Upper lobe of left lung (tissue), 6 donors: ENCODE measurements around the gene IL1RAPL2. TPM values are rescaled to one million over a fixed set of nuclear protein-coding genes. Genes with fewer than 3 reads are reported as not detected.
A peak's percentile ranks its signal among the peaks of the same experiment; 100 is the strongest.

Experiments
- ATAC-seq, 2 donors: fragments of 200-7000 bp; cut with Tn5 transposase; one replicate each; pipeline ENCODE4 v1.9.1; 2022; ENCODE audit warnings: mild to moderate bottlenecking in 2 of 2, moderate library complexity in 2 of 2; ENCODE audit not compliant: low FRiP score in 2 of 2
- DNase-seq, 2 donors: peaks; one replicate each; pipeline ENCODE4 v3.0.0-alpha.2; 2019 to 2020
- H3K27ac ChIP-seq, 4 donors: fragments of 200-600 bp; sonication (generic); one replicate each; pipeline ENCODE4 v1.5.1; 2016 to 2019
- H3K27me3 ChIP-seq, 4 donors: fragments of 200-600 bp; sonication (generic); one replicate each; pipeline ENCODE4 v1.5.1; 2017 to 2019
- H3K36me3 ChIP-seq, 4 donors: fragments of 200-600 bp; sonication (generic); one replicate each; pipeline ENCODE4 v1.5.1; 2016 to 2019
- H3K4me1 ChIP-seq, 4 donors: fragments of 200-600 bp; sonication (generic); one replicate each; pipeline ENCODE4 v1.5.1; 2018 to 2019
- H3K4me3 ChIP-seq, 4 donors: fragments of 200-600 bp; sonication (generic); one replicate each; pipeline ENCODE4 v1.5.1; 2017 to 2019; ENCODE audit warnings: mild to moderate bottlenecking in 2 of 4, moderate library complexity in 1 of 4
- H3K9me3 ChIP-seq, 4 donors: fragments of 200-600 bp; sonication (generic); one replicate each; pipeline ENCODE4 v1.5.1; 2018 to 2019
- EP300 ChIP-seq, 4 donors: sonication (generic); formaldehyde crosslinking; IDR thresholded peaks; one replicate each; pipeline ENCODE4 v1.5.1; 2017; ENCODE audit warnings: antibody characterized with exemption in 4 of 4, control low read depth in 2 of 4
- POLR2A ChIP-seq, 4 donors: fragments of 450-650 bp; IDR thresholded peaks; one replicate each; pipeline ENCODE4 v1.5.1; 2016 to 2017; ENCODE audit warnings: antibody characterized with exemption in 4 of 4, mild to moderate bottlenecking in 2 of 4
- POLR2AphosphoS5 ChIP-seq, 2 donors: sonication (generic); formaldehyde crosslinking; IDR thresholded peaks; one replicate each; pipeline ENCODE4 v1.5.1; 2017; ENCODE audit warnings: antibody characterized with exemption in 2 of 2
- WGBS, 2 donors: methylation state at CpG; one replicate each; pipeline ENCODE4 v1.1.5; 2017 to 2018; 5-methylcytosine and 5-hydroxymethylcytosine counted together
- total RNA-seq, 6 donors: library from RNA; depleted of rRNA in 4 of 6; stranded (reverse); fragments of >200 nt in 4 of 6; gene quantifications; one replicate each; pipeline versions ENCODE4 v1.1.0 to v1.2.1, GENCODE V29; 2016 to 2021
- TF ChIP-seq, protein P1 (sequence below), 6 experiments: fragments of 450-650 bp in 4 of 6; fragments of 200-600 bp in 2 of 6; sonication (generic) in 2 of 6; IDR thresholded peaks; one replicate each; pipeline ENCODE4 v1.5.1; 2016 to 2019; ENCODE audit warnings: antibody characterized with exemption in 6 of 6
- donor health status: DM: no; HTN: no; CAD: no; lungs with moderate emphysema.
- donor health status: DM: no; HTN: yes; CAD: no; lungs with severe emphysema.

The IL1RAPL2 gene
- total RNA-seq, 6 donors from 2014 or later = not detected

DNA sequence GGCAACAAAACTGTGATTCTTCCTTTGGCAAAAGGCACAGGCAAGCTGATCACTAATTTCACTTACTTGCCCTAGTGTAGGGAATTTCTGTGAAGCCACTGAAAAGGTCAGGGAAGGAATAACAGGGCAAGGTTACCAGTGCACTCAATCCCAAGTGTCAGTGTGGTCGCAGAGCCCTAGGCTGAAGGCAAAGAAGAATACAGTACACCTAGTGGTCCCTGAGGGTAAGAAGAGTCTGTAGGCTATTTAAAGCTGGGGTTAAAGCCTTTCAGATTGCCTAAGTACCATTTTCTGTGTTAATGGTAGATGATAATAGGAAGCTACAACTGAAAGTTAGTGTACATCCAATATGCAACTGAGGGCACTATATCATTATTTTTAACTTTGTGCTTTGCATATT is 1082.7 kb downstream of the IL1RAPL2 start:
- H3K4me3 ChIP-seq = no peak overlapping the region
- H3K27ac ChIP-seq = no peak overlapping the region
- ATAC-seq (no peak), DNase-seq (no peak)
- H3K36me3 ChIP-seq = no peaks in the 10 kb centered on the region
- no peak for TF ChIP-seq POLR2AphosphoS5 (IDR thresholded peaks at IDR 0.05)
- no peaks in the 10 kb centered on the region for H3K4me1 ChIP-seq
- no peaks in the 10 kb centered on the region for H3K27me3 ChIP-seq
- WGBS, 2 donors = 63 to 100% methylated on average over 1 of the region's 1 CpG
- no peaks in the 10 kb centered on the region for H3K9me3 ChIP-seq

DNA sequence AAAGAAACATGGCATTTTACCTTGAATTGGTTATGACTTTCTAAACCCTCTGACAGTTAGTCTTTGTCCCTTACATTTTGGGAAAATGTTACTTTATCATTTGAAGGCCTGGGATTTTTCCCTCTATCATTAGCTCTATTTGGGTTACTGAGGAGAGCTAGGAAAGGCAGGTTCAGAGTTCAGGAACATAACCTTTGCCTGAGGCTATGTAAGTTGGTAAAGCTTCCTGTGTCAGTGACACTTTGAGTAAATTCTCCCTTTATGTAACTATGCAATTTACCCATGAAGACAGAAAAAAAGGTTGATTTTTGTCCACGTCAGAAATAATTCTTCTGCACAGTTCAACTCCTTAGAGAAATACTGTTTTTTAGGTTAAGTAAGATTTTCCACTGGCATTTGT is 1084.6 kb downstream of the IL1RAPL2 start:
- no peak overlapping the region for H3K4me3 ChIP-seq
- H3K27me3 ChIP-seq = no peaks in the 10 kb centered on the region
- 58 to 59% methylated on average over 1 of the region's 1 CpG for WGBS, 2 donors
- DNase-seq = no peak
- no peaks in the 10 kb centered on the region for H3K9me3 ChIP-seq
- TF ChIP-seq POLR2AphosphoS5 (IDR thresholded peaks at IDR 0.05) = no peak
- no peak for ATAC-seq
- no peaks in the 10 kb centered on the region for H3K4me1 ChIP-seq
- H3K27ac ChIP-seq = no peak overlapping the region
- H3K36me3 ChIP-seq = no peaks in the 10 kb centered on the region

DNA sequence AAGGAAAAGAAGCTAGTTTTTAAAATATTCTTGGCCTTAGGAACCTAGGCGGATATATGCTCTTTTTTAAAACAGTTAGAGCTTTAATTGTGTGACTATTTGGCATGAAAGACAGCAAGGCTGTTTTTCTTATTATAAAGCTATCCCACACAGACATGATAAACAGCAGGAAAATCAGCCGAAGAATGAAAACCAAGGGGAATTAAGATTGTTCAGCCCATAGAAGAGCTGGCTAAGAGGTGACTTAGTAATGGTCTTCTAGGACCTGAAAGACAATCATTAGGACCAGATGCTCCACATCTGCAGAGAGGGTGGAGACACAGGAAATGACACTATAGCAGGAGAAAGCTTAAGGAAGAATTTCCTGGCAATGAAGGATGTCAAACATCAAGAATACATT is 1085.0 kb downstream of the IL1RAPL2 start:
- Histone ChIP-seq H3K27me3 (no peaks in the 10 kb centered on the region), H3K9me3 (no peaks in the 10 kb centered on the region), H3K27ac (no peak overlapping the region), H3K4me1 (no peaks in the 10 kb centered on the region), H3K4me3 (no peak overlapping the region), H3K36me3 (no peaks in the 10 kb centered on the region)
- no peak for TF ChIP-seq POLR2A (IDR thresholded peaks at IDR 0.05)
- TF ChIP-seq EP300 (IDR thresholded peaks at IDR 0.05) = no peak
- no peak for TF ChIP-seq POLR2AphosphoS5 (IDR thresholded peaks at IDR 0.05)
- TF ChIP-seq, protein P1, sequence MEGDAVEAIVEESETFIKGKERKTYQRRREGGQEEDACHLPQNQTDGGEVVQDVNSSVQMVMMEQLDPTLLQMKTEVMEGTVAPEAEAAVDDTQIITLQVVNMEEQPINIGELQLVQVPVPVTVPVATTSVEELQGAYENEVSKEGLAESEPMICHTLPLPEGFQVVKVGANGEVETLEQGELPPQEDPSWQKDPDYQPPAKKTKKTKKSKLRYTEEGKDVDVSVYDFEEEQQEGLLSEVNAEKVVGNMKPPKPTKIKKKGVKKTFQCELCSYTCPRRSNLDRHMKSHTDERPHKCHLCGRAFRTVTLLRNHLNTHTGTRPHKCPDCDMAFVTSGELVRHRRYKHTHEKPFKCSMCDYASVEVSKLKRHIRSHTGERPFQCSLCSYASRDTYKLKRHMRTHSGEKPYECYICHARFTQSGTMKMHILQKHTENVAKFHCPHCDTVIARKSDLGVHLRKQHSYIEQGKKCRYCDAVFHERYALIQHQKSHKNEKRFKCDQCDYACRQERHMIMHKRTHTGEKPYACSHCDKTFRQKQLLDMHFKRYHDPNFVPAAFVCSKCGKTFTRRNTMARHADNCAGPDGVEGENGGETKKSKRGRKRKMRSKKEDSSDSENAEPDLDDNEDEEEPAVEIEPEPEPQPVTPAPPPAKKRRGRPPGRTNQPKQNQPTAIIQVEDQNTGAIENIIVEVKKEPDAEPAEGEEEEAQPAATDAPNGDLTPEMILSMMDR (IDR thresholded peaks at IDR 0.05) = no peak
- 85 to 90% methylated on average over 2 of the region's 2 CpGs for WGBS, 2 donors
- ATAC-seq (peak in 1 of 2 donors; percentile 49), DNase-seq (no peak)

DNA sequence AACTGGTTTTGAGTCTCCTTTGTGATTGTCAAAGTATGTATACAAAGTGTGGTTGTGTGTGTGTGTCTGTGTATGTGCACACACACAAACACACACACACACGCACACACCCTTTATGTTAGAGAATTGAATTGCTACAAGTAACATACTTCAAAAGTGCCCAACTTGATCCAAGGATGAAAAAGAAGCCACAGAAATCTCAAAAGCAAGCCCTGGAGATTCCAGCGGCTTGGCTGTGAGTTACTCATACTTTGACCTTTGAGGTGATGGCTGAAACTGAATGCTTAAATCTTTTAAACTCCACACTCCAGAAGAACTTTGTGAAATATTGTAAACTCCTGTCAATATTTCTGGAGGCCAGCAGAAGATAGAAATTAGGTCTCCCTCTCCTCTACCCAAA is 1087.9 kb downstream of the IL1RAPL2 start:
- no peaks in the 10 kb centered on the region for H3K9me3 ChIP-seq
- TF ChIP-seq POLR2A (IDR thresholded peaks at IDR 0.05) = no peak
- TF ChIP-seq, protein P1 (IDR thresholded peaks at IDR 0.05) = no peak
- no peak for TF ChIP-seq POLR2AphosphoS5 (IDR thresholded peaks at IDR 0.05)
- no peak for TF ChIP-seq EP300 (IDR thresholded peaks at IDR 0.05)
- no peaks in the 10 kb centered on the region for H3K27me3 ChIP-seq
- 74 to 85% methylated on average over 2 of the region's 2 CpGs for WGBS, 2 donors
- H3K4me3 ChIP-seq = no peak overlapping the region
- H3K36me3 ChIP-seq = no peaks in the 10 kb centered on the region
- no peak overlapping the region for H3K27ac ChIP-seq
- DNase-seq (no peak), ATAC-seq (no peak)
- H3K4me1 ChIP-seq = no peaks in the 10 kb centered on the region

DNA sequence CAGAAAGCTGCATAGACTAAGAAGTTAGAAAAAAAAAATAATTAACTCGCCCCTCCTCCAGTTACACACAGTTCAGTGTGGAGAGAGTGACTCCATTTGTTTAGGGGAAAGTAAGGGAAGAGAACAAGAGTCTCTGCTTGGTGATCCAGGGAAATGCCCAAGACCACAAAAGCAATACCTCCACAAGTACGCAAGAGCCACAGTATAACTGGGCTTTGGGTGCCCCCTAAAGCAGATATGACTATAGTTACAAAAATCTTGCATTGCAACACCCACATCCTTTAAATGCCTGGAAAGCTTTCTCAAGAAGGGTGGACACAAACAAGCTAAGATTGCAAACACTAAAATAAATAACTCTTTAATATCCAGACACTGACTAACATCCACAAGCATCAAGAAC is 1092.1 kb downstream of the IL1RAPL2 start:
- 75 to 91% methylated on average over 2 of the region's 2 CpGs for WGBS, 2 donors
- Histone ChIP-seq H3K4me3 (no peak overlapping the region), H3K4me1 (no peaks in the 10 kb centered on the region), H3K27ac (no peak overlapping the region), H3K27me3 (no peaks in the 10 kb centered on the region), H3K9me3 (no peaks in the 10 kb centered on the region), H3K36me3 (no peaks in the 10 kb centered on the region)
- DNase-seq (no peak), ATAC-seq (no peak)
- TF ChIP-seq POLR2AphosphoS5 (IDR thresholded peaks at IDR 0.05) (no peak), EP300 (IDR thresholded peaks at IDR 0.05) (no peak)

DNA sequence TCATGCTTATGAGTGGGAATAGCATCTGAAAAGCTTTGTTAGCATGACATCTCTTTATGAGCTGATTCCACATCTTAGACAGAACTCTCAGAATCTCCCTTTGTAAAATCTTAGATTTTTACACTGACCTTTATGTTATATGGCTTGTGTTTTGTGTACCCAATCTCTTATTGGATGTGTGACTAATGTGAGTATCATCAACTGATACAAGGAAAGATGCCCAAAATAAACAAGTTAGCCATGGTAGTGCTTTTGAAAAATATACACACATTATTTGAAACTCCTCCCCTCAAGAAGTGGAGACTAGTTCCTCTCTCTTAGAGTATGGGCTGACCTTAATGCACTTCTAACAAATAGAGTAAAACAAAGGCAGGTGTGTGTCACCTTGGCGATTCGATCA is 1096.2 kb downstream of the IL1RAPL2 start:
- Histone ChIP-seq H3K4me1 (no peaks in the 10 kb centered on the region), H3K4me3 (no peak overlapping the region), H3K27ac (no peak overlapping the region), H3K9me3 (no peaks in the 10 kb centered on the region), H3K27me3 (no peaks in the 10 kb centered on the region), H3K36me3 (no peaks in the 10 kb centered on the region)
- TF ChIP-seq POLR2AphosphoS5 (IDR thresholded peaks at IDR 0.05) (no peak), EP300 (IDR thresholded peaks at IDR 0.05) (no peak), POLR2A (IDR thresholded peaks at IDR 0.05) (no peak)
- TF ChIP-seq, protein P1 (IDR thresholded peaks at IDR 0.05) = no peak
- WGBS, 2 donors = 98 to 100% methylated on average over 2 of the region's 2 CpGs
- DNase-seq (no peak), ATAC-seq (no peak)
